ENCODE data around the gene SORCS2. TPM values are rescaled to one million over a fixed set of nuclear protein-coding genes. Genes with fewer than 3 reads are reported as not detected.

Gene SORCS2
- polyA plus RNA-seq, 1 donor (not counting 4 experiments of a cell fraction or from before 2014, with no cell fraction given) = 0.09 TPM

DNA sequence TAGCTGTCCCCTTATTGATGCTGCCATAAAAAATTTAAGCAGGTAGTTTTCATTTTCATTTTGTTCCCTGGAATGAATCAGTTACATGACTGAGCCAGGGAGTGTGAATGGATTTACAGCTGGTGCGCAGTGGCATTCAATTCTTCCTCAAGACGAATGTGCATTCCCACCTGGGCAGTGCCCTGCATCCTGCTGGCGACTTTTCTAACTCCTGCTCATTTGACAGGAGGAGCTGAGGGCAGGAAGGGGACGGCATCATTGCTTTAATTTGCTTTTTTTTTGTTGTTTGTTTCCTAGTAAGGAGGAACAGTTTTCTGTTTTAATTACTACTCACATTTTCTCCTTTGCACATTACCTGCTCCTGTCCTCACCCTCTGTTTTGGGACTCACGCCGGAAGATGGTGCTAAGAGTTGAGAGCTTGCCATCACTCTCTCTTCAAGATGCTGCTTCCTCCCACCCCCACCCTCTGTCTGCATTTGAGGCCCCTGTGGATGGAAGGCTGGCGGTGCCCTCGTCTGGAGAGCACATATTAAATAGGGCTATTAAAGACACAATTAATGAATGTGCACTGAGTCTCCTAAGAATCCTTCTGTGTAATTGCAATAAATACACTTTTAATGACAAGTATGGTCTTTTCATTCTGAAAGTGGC, 206.6 kb downstream of the SORCS2 start:
- Histone ChIP-seq H3K36me3 (ENCODE audit: control insufficient read depth in 2 of 2, extremely low read depth in 1 of 2, insufficient read depth in 2 of 2, low read length in 2 of 2) (no peaks in the 10 kb centered on the region), H3K4me3 (ENCODE audit: control insufficient read depth in 2 of 3, extremely low read depth in 1 of 3, insufficient read depth in 2 of 3, low read depth in 1 of 3, low read length in 3 of 3) (no peak overlapping the region), H3K79me2 (ENCODE audit: control insufficient read depth, insufficient read depth, low read length) (no peaks in the 10 kb centered on the region), H3K27me3 (ENCODE audit: control insufficient read depth, extremely low read depth, insufficient read depth, low read length) (peaks cover 25% of the 10 kb centered on the region), H3K4me2 (ENCODE audit: control insufficient read depth, extremely low read depth, insufficient read depth, low read depth, low read length) (no peak overlapping the region), H3K9me3 (ENCODE audit: control insufficient read depth, low read depth, low read length) (no peaks in the 10 kb centered on the region), H3K27ac (ENCODE audit: control insufficient read depth, insufficient read depth, low read length) (no peak overlapping the region), H3K9me1 (ENCODE audit: control insufficient read depth, extremely low read depth, insufficient read depth, low read length) (no peaks in the 10 kb centered on the region), H2AFZ (ENCODE audit: control insufficient read depth, low read length) (no peak overlapping the region), H3K4me1 (ENCODE audit: control insufficient read depth, extremely low read depth, insufficient read depth, low read length) (peaks cover 27% of the 10 kb centered on the region), H3K9ac (ENCODE audit: control insufficient read depth, extremely low read depth, insufficient read depth, low read length) (no peak overlapping the region), H4K20me1 (ENCODE audit: control insufficient read depth, extremely low read depth, insufficient read depth, low read length) (peaks cover 2% of the 10 kb centered on the region)
- TF ChIP-seq EZH2 (IDR thresholded peaks at IDR 0.05; ENCODE audit: low read length) = no peak
- TF ChIP-seq, protein P1, sequence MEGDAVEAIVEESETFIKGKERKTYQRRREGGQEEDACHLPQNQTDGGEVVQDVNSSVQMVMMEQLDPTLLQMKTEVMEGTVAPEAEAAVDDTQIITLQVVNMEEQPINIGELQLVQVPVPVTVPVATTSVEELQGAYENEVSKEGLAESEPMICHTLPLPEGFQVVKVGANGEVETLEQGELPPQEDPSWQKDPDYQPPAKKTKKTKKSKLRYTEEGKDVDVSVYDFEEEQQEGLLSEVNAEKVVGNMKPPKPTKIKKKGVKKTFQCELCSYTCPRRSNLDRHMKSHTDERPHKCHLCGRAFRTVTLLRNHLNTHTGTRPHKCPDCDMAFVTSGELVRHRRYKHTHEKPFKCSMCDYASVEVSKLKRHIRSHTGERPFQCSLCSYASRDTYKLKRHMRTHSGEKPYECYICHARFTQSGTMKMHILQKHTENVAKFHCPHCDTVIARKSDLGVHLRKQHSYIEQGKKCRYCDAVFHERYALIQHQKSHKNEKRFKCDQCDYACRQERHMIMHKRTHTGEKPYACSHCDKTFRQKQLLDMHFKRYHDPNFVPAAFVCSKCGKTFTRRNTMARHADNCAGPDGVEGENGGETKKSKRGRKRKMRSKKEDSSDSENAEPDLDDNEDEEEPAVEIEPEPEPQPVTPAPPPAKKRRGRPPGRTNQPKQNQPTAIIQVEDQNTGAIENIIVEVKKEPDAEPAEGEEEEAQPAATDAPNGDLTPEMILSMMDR (optimal IDR thresholded peaks at IDR 0.05 in 1 of 3, IDR thresholded peaks at IDR 0.05 in 1 of 3, conservative IDR thresholded peaks at IDR 0.05 in 1 of 3; ENCODE audit: extremely low read depth in 1 of 3, insufficient read depth in 2 of 3, low read length in 3 of 3) = no peak
- dilution Hi-C loops (cut with MboI; ENCODE audit: extremely low pct_ligation_motif_present, low sequenced_read_pairs) = no loop called here
- DNase-seq (ENCODE audit: low read depth, low spot score) = no peak
- FAIRE-seq = no peak

DNA sequence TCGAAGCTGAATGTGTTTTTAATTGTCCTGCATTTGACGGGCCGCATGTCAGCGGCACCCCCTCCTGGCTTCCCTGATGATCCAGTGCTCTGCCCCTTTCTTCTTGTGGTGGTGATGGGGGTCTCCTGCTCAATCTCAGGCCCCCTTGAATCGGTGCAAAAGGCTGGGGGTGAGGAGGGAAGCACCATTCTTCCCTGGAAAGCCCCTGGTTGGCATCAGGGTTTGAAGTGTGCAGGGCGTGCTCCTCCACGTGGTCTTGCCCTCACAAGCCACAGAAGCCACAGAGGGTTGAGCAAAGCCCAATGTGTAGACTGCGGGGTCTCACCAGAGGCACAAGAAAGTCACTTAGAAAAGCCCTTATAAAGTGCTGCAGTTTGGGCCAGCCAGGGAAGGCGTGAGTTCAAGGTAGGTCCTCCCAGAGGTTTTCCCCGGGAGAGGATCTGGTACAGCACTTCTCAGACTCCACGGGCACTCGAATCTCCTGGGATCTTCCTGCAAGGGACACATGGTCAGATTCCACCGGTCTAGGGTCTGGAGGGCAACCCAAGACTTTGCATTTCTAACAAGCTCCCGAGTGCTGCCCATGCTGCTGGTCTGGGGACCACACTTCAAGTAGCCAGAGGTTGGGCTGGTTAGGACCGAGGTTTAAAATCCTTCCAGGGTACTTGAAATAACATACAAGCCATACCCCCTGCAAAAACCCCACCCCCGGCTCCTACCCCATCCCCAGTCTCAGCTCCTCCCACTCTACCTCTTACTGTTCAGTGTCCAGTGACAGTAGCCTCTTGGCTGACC, 207.3 kb downstream of the SORCS2 start:
- Histone ChIP-seq H3K4me1 (ENCODE audit: control insufficient read depth, extremely low read depth, insufficient read depth, low read length) (peaks cover 27% of the 10 kb centered on the region), H3K9ac (ENCODE audit: control insufficient read depth, extremely low read depth, insufficient read depth, low read length) (no peak overlapping the region), H3K36me3 (ENCODE audit: control insufficient read depth in 2 of 2, extremely low read depth in 1 of 2, insufficient read depth in 2 of 2, low read length in 2 of 2) (no peaks in the 10 kb centered on the region), H4K20me1 (ENCODE audit: control insufficient read depth, extremely low read depth, insufficient read depth, low read length) (peaks cover 2% of the 10 kb centered on the region), H3K9me3 (ENCODE audit: control insufficient read depth, low read depth, low read length) (no peaks in the 10 kb centered on the region), H3K79me2 (ENCODE audit: control insufficient read depth, insufficient read depth, low read length) (no peaks in the 10 kb centered on the region), H3K4me2 (ENCODE audit: control insufficient read depth, extremely low read depth, insufficient read depth, low read depth, low read length) (no peak overlapping the region), H3K27me3 (ENCODE audit: control insufficient read depth, extremely low read depth, insufficient read depth, low read length) (peaks cover 18% of the 10 kb centered on the region), H3K9me1 (ENCODE audit: control insufficient read depth, extremely low read depth, insufficient read depth, low read length) (no peaks in the 10 kb centered on the region), H2AFZ (ENCODE audit: control insufficient read depth, low read length) (no peak overlapping the region), H3K4me3 (ENCODE audit: control insufficient read depth in 2 of 3, extremely low read depth in 1 of 3, insufficient read depth in 2 of 3, low read depth in 1 of 3, low read length in 3 of 3) (no peak overlapping the region), H3K27ac (ENCODE audit: control insufficient read depth, insufficient read depth, low read length) (no peak overlapping the region)
- no peak for DNase-seq (ENCODE audit: low read depth, low spot score)
- no peak for FAIRE-seq
- TF ChIP-seq, protein P1 (optimal IDR thresholded peaks at IDR 0.05 in 1 of 3, IDR thresholded peaks at IDR 0.05 in 1 of 3, conservative IDR thresholded peaks at IDR 0.05 in 1 of 3; ENCODE audit: extremely low read depth in 1 of 3, insufficient read depth in 2 of 3, low read length in 3 of 3) = no peak
- no peak for TF ChIP-seq EZH2 (IDR thresholded peaks at IDR 0.05; ENCODE audit: low read length)
- dilution Hi-C loops (cut with MboI; ENCODE audit: extremely low pct_ligation_motif_present, low sequenced_read_pairs) = no loop called here

Data from keratinocyte (primary cell).